Measurements from ENCODE around the gene IDH2. TPM values are rescaled to one million over a fixed set of nuclear protein-coding genes. Genes with fewer than 3 reads are reported as not detected.

The IDH2 gene
- total RNA-seq, 3 donors from 2014 or later (not counting 1 experiment from before 2014, with no cell fraction given): 72.3 to 91.5 (median 81.0) TPM

GRCh38 chr15:90060797-90061196 lies 41.5 kb downstream of the IDH2 start:
- WGBS (ENCODE audit: insufficient coverage): 81% methylated on average over 3 of the region's 3 CpGs
- H3K9me3 ChIP-seq (ENCODE audit: control insufficient read depth, insufficient read depth, low read length): no peaks in the 10 kb centered on the region
- DNase-seq (no peak), ATAC-seq (no peak)
- Mint-ChIP-seq H3K4me3 (peak overlapping the region; percentile 49), H3K27me3 (ENCODE audit: low read depth in 2 of 2) (no peaks in the 10 kb centered on the region), H3K4me1 (peaks cover 25 to 50% of the 10 kb centered on the region in 2 donors), H3K36me3 (no peaks in the 10 kb centered on the region), H3K27ac (peak overlapping the region; percentile 50 to 82), H3K9me3 (no peaks in the 10 kb centered on the region)
- H3K4me1 ChIP-seq (ENCODE audit: control insufficient read depth, insufficient read depth, low read length): peaks cover 79% of the 10 kb centered on the region
- H3K27ac ChIP-seq (ENCODE audit: low read length): no peak overlapping the region
- intact Hi-C loops (cut with micrococcal nuclease): no loop called here
- TF ChIP-seq, protein P1, sequence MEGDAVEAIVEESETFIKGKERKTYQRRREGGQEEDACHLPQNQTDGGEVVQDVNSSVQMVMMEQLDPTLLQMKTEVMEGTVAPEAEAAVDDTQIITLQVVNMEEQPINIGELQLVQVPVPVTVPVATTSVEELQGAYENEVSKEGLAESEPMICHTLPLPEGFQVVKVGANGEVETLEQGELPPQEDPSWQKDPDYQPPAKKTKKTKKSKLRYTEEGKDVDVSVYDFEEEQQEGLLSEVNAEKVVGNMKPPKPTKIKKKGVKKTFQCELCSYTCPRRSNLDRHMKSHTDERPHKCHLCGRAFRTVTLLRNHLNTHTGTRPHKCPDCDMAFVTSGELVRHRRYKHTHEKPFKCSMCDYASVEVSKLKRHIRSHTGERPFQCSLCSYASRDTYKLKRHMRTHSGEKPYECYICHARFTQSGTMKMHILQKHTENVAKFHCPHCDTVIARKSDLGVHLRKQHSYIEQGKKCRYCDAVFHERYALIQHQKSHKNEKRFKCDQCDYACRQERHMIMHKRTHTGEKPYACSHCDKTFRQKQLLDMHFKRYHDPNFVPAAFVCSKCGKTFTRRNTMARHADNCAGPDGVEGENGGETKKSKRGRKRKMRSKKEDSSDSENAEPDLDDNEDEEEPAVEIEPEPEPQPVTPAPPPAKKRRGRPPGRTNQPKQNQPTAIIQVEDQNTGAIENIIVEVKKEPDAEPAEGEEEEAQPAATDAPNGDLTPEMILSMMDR (IDR thresholded peaks at IDR 0.05): no peak
- no peaks in the 10 kb centered on the region for H3K27me3 ChIP-seq (ENCODE audit: control insufficient read depth, insufficient read depth, low read length)
- no peak overlapping the region for H3K4me3 ChIP-seq (ENCODE audit: low read length)
- H3K36me3 ChIP-seq (ENCODE audit: control insufficient read depth, insufficient read depth, low read length): no peaks in the 10 kb centered on the region

- Histone ChIP-seq H3K27me3 (ENCODE audit: control insufficient read depth, insufficient read depth, low read length) (no peaks in the 10 kb centered on the region), H3K4me1 (ENCODE audit: control insufficient read depth, insufficient read depth, low read length) (peaks cover 71% of the 10 kb centered on the region), H3K36me3 (ENCODE audit: control insufficient read depth, insufficient read depth, low read length) (no peaks in the 10 kb centered on the region), H3K4me3 (ENCODE audit: low read length) (no peak overlapping the region), H3K9me3 (ENCODE audit: control insufficient read depth, insufficient read depth, low read length) (no peaks in the 10 kb centered on the region), H3K27ac (ENCODE audit: low read length) (peak overlapping the region; percentile 84)
- Mint-ChIP-seq H3K27ac (peak overlapping the region; percentile 89 to 93), H3K27me3 (ENCODE audit: low read depth in 2 of 2) (no peaks in the 10 kb centered on the region), H3K4me1 (peaks cover 36 to 53% of the 10 kb centered on the region in 2 donors), H3K4me3 (peak overlapping the region; percentile 60), H3K9me3 (no peaks in the 10 kb centered on the region), H3K36me3 (no peaks in the 10 kb centered on the region)
- WGBS (ENCODE audit: insufficient coverage): 27% methylated on average over 21 of the region's 21 CpGs
- TF ChIP-seq, protein P1 (IDR thresholded peaks at IDR 0.05): no peak
- peak; percentile 59 to 86 for DNase-seq
- intact Hi-C loops (cut with micrococcal nuclease): loop anchor here (2.0 kb wide), 1 partner anchor 21 kb away; no protein-coding TSS in a partner anchor
- peak; percentile 84 to 93 (median 93) for ATAC-seq
These were observed 42.9 kb downstream of the IDH2 start for GRCh38 chr15:90059208-90059985.

GRCh38 chr15:90058775-90059174 lies 43.5 kb downstream of the IDH2 start:
- no peaks in the 10 kb centered on the region for H3K27me3 ChIP-seq (ENCODE audit: control insufficient read depth, insufficient read depth, low read length)
- DNase-seq: no peak
- Mint-ChIP-seq H3K4me3 (peak overlapping the region; percentile 60), H3K36me3 (no peaks in the 10 kb centered on the region), H3K9me3 (no peaks in the 10 kb centered on the region), H3K27me3 (ENCODE audit: low read depth in 2 of 2) (no peaks in the 10 kb centered on the region), H3K27ac (peak overlapping the region; percentile 89 to 93), H3K4me1 (peaks cover 42 to 56% of the 10 kb centered on the region in 2 donors)
- H3K4me1 ChIP-seq (ENCODE audit: control insufficient read depth, insufficient read depth, low read length): peaks cover 67% of the 10 kb centered on the region
- no peak overlapping the region for H3K4me3 ChIP-seq (ENCODE audit: low read length)
- TF ChIP-seq, protein P1 (IDR thresholded peaks at IDR 0.05): no peak
- H3K27ac ChIP-seq (ENCODE audit: low read length): peak overlapping the region; percentile 84
- ATAC-seq: no peak
- intact Hi-C loops (cut with micrococcal nuclease): loop anchor here (2.0 kb wide), 1 partner anchor 20 kb away; no protein-coding TSS in a partner anchor
- no peaks in the 10 kb centered on the region for H3K9me3 ChIP-seq (ENCODE audit: control insufficient read depth, insufficient read depth, low read length)
- 87% methylated on average over 5 of the region's 5 CpGs for WGBS (ENCODE audit: insufficient coverage)
- H3K36me3 ChIP-seq (ENCODE audit: control insufficient read depth, insufficient read depth, low read length): no peaks in the 10 kb centered on the region
